ENCODE data around the gene EIF5AL1.
"Not testable (repeated sequence)": the region's sequence is repeated elsewhere in the genome, so short reads cannot be mapped to it uniquely, and the experiment has no call there.

Gene EIF5AL1

DNA sequence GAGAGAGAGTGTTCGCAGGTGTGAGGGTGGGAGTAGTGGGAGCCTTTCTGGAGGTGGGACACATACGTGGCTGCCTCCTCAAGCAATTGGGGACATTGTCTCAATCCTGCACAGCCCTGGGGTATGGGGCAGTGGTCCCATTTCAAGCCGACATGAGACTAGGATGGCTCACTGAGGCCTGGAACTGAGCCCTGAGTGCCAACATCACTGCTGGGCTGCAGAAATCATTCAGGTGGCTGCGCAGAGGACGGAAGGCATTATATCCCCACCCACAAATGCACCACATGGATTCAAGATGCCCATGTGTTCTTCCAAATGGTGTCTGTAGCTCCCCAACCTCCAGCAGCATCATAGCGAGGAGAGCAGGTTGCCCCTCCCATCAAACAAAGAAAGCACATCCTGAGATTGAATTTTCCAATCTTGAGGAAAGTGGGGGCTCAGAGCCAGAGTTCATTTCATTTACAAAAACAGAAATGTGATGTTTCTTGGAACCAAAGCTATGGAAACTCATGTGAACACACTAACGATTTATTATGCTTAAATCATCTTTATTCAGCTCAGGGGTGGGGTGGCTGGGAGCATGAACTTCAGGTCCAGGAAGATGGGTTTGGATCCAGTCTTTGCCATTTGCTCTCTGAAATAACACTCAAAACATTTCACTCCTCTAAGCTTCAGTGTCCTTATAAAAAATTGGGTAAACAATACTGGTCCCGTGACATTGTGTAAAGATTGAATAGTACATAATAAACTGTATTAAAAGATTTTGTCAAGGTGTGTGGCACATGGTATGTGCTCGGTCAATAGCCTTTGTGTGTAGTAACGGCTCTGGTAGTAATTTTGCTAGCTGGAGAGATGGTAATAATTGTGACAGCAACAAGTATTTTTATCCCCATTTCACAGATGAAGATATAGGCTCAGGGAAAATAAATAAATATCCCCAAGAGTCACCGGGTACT is 43.3 kb downstream of the EIF5AL1 start:
- Histone ChIP-seq H3K4me3 (ENCODE audit: insufficient read depth, low read depth, low read length) (no peak overlapping the region), H3K27ac (ENCODE audit: insufficient read depth, low read depth, low read length, poor library complexity, severe bottlenecking) (no peak overlapping the region), H3K4me1 (ENCODE audit: control insufficient read depth, insufficient read depth, low read length) (no peaks in the 10 kb centered on the region), H3K36me3 (ENCODE audit: control insufficient read depth, insufficient read depth, low read length) (no peaks in the 10 kb centered on the region), H3K27me3 (ENCODE audit: control insufficient read depth, insufficient read depth, low read length, poor library complexity, severe bottlenecking) (no peaks in the 10 kb centered on the region), H3K9me3 (ENCODE audit: control insufficient read depth, low read length) (no peaks in the 10 kb centered on the region)
- 93 to 94% methylated on average over 9 to 11 of the region's 11 CpGs for WGBS, 2 experiments

DNA sequence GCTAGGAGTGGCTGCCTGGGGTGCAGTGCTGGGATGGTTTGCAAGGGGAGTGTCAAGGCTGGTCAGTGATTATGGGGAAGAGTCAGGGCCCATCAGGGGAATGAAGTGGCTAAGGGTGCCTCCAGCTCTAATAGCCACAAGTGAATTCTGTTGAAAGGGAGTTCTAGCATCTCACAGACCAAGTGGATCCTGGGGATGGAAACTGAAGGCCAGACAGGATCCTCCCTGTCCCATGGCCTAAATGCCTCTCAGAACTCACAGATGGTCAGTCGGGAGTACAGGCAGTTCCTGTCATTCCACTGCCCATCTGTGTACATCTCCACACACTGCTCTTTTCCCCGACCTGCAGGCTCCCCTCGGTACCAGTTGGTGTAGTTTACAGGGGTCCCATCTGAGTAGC is 44.6 kb downstream of the EIF5AL1 start:
- not testable (repeated sequence) for H3K27me3 ChIP-seq (ENCODE audit: control insufficient read depth, insufficient read depth, low read length, poor library complexity, severe bottlenecking); H3K4me1 ChIP-seq (ENCODE audit: control insufficient read depth, insufficient read depth, low read length); H3K9me3 ChIP-seq (ENCODE audit: control insufficient read depth, low read length); H3K36me3 ChIP-seq (ENCODE audit: control insufficient read depth, insufficient read depth, low read length); H3K27ac ChIP-seq (ENCODE audit: insufficient read depth, low read depth, low read length, poor library complexity, severe bottlenecking); H3K4me3 ChIP-seq (ENCODE audit: insufficient read depth, low read depth, low read length)
- WGBS, 2 experiments: 100% methylated on average over 3 of the region's 3 CpGs; no CpG with 5 or more reads in 1 of the 2 experiments

DNA sequence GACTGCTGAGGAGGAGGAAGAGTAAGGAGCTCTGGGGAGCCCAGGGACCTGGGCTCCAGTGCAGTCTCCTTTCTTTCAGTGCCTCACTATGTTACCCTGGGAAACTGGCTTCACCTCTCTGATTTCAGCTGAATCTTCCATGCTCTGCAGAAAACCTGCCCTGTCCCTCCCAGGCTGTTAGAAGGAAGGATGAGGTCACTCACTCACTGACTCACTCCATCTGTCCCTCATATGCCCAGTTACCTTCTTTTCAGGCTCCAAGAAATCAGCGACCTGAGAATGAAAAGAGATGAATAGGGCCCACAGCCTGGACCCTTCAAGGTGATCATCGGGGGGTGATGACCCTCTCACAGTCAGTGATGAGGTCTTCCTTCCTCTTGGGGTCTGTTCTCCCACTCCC is 47.4 kb downstream of the EIF5AL1 start:
- H3K4me3 ChIP-seq (ENCODE audit: insufficient read depth, low read depth, low read length): no peak overlapping the region
- H3K4me1 ChIP-seq (ENCODE audit: control insufficient read depth, insufficient read depth, low read length): no peaks in the 10 kb centered on the region
- H3K36me3 ChIP-seq (ENCODE audit: control insufficient read depth, insufficient read depth, low read length): no peaks in the 10 kb centered on the region
- peaks cover 3% of the 10 kb centered on the region for H3K27me3 ChIP-seq (ENCODE audit: control insufficient read depth, insufficient read depth, low read length, poor library complexity, severe bottlenecking)
- 70% methylated on average over 2 of the region's 2 CpGs for WGBS, 2 experiments
- no peak overlapping the region for H3K27ac ChIP-seq (ENCODE audit: insufficient read depth, low read depth, low read length, poor library complexity, severe bottlenecking)
- no peaks in the 10 kb centered on the region for H3K9me3 ChIP-seq (ENCODE audit: control insufficient read depth, low read length)

DNA sequence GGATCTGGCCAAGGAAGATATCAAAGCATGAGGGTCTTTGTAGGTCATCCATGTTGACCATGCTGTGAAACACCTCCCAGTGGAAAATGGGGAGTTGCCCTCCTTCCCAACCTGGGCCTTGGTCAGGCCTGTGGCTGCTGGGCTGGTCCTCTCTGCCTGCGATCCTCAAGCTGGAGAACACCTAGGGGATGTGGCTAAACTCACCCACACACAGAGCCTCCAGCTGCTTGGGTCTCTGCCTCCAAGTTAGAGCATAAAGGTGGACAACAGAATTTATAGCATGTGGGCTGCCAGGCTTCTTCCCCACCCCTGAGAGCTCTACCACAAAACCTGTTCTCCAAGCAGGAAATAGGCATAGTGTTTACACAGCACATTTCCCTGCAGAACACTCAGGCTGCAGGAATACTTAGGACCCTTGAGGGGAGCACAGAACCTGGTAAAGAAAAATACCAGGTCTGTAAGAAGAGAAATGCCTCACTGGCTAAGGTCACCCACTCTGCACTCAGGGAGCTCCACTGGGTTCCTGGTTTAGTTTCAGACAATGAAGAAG is 47.9 kb downstream of the EIF5AL1 start, which contains the start of gene SFTPA2:
Gene SFTPA2 (minus strand): TSS at position 248 of the 550 bp plus-strand sequence. CDS start 924 bp downstream, outside the sequence.
- Histone ChIP-seq H3K4me3 (ENCODE audit: insufficient read depth, low read depth, low read length) (no peak within 1 kb of the TSS), H3K36me3 (ENCODE audit: control insufficient read depth, insufficient read depth, low read length) (no peaks in the 10 kb centered on the region), H3K4me1 (ENCODE audit: control insufficient read depth, insufficient read depth, low read length) (no peaks in the 10 kb centered on the region), H3K27ac (ENCODE audit: insufficient read depth, low read depth, low read length, poor library complexity, severe bottlenecking) (no peak within 1 kb of the TSS), H3K9me3 (ENCODE audit: control insufficient read depth, low read length) (no peaks in the 10 kb centered on the region), H3K27me3 (ENCODE audit: control insufficient read depth, insufficient read depth, low read length, poor library complexity, severe bottlenecking) (peaks cover 3% of the 10 kb centered on the region)
- WGBS, 2 experiments: 84 to 97% methylated on average over 1 of the region's 1 CpG

DNA sequence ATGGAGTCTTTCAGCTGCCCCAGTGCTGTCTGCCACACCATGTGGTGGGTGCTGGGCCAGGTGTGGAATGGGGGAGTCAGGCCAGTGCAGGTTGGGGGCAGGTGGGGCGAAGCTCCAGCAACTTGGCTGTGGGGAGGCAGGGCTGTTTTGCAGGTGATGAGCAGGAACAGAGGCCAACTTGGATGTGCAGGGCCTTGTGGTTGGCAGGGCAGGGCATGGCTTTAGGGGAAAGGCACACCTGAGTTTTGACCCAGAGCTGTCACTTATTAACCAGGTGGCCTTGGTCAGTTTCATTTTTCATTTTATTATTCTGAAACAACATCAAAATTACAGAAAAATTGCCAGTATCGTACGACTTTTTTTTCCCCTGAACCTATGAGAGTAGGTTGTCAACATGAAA is 48.9 kb downstream of the EIF5AL1 start:
- H3K27me3 ChIP-seq (ENCODE audit: control insufficient read depth, insufficient read depth, low read length, poor library complexity, severe bottlenecking): peaks cover 3% of the 10 kb centered on the region

DNA sequence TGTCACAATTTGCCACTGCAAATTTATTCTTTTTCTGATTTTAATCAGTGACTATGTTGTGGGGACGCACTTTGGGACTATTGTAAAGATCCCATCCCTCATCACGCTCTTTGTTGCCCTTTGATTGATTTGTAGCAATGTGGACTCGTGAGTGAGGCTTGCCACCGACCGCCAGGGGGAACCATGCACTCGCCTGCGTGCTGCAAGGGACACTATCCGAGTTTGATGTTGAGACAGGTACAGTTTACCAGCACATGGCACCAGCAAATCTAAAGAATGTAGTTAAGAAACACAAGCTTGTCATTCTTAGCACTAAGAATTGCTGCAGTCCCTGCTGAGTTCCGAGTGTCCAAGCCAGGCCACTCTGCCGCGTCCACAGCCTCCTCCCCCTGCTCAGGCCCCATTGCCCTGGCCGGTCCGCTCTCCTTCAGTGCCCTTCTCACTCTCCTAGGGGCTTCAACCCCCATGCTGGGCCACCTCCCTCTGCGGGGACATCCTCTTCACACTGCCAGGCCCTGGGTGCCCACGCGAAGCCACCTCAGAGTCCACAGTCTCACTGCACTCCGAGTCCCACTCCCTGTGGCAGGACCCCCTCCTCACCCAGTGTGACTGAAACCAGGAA is 49.9 kb downstream of the EIF5AL1 start:
- Histone ChIP-seq H3K4me3 (ENCODE audit: insufficient read depth, low read depth, low read length) (no peak overlapping the region), H3K27ac (ENCODE audit: insufficient read depth, low read depth, low read length, poor library complexity, severe bottlenecking) (no peak overlapping the region), H3K36me3 (ENCODE audit: control insufficient read depth, insufficient read depth, low read length) (no peaks in the 10 kb centered on the region), H3K27me3 (ENCODE audit: control insufficient read depth, insufficient read depth, low read length, poor library complexity, severe bottlenecking) (peaks cover 3% of the 10 kb centered on the region), H3K4me1 (ENCODE audit: control insufficient read depth, insufficient read depth, low read length) (no peaks in the 10 kb centered on the region), H3K9me3 (ENCODE audit: control insufficient read depth, low read length) (no peaks in the 10 kb centered on the region)
- 31 to 34% methylated on average over 17 of the region's 17 CpGs for WGBS, 2 experiments

More for the DNA sequence above, 48.9 kb downstream of the EIF5AL1 start:
- no peaks in the 10 kb centered on the region for H3K4me1 ChIP-seq (ENCODE audit: control insufficient read depth, insufficient read depth, low read length)
- H3K9me3 ChIP-seq (ENCODE audit: control insufficient read depth, low read length): no peaks in the 10 kb centered on the region
- H3K36me3 ChIP-seq (ENCODE audit: control insufficient read depth, insufficient read depth, low read length): no peaks in the 10 kb centered on the region
- H3K27ac ChIP-seq (ENCODE audit: insufficient read depth, low read depth, low read length, poor library complexity, severe bottlenecking): no peak overlapping the region
- H3K4me3 ChIP-seq (ENCODE audit: insufficient read depth, low read depth, low read length): no peak overlapping the region
- WGBS, 2 experiments: 89 to 94% methylated on average over 3 of the region's 3 CpGs

DNA sequence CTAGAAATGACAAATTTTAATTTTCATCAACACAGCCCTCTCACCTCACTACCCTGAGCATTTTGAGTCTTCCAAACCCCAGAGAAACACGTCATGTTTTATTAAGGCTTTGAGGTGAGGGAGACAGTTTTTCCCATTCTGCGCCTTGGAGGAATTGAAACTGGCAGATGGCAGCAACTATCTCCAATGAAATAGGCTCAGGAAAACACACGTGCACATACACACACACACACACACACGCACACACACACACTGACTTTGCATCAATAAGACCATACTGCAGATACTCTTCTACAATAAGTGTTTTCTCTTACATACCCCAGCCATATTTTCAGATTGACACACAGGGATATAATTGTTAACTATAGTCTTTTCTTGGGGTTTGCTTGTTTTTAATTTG is 51.1 kb downstream of the EIF5AL1 start:
- H3K36me3 ChIP-seq (ENCODE audit: control insufficient read depth, insufficient read depth, low read length): no peaks in the 10 kb centered on the region
- no peaks in the 10 kb centered on the region for H3K4me1 ChIP-seq (ENCODE audit: control insufficient read depth, insufficient read depth, low read length)
- no peaks in the 10 kb centered on the region for H3K9me3 ChIP-seq (ENCODE audit: control insufficient read depth, low read length)
- no peak overlapping the region for H3K4me3 ChIP-seq (ENCODE audit: insufficient read depth, low read depth, low read length)
- WGBS, 2 experiments: 77 to 90% methylated on average over 4 of the region's 4 CpGs
- H3K27ac ChIP-seq (ENCODE audit: insufficient read depth, low read depth, low read length, poor library complexity, severe bottlenecking): no peak overlapping the region
- peaks cover 3% of the 10 kb centered on the region for H3K27me3 ChIP-seq (ENCODE audit: control insufficient read depth, insufficient read depth, low read length, poor library complexity, severe bottlenecking)

Measured in ectodermal cell (in vitro differentiated cells).